DOHH2 (cell line): Measurements from ENCODE around the gene LIPC.

ENCODE experiments used
- H3F3A ChIP-seq: fragments of 200-600 bp; sonication (generic), shearing (Covaris generic); 2 replicates; pipeline ENCODE4 v1.6.0; 2016; ENCODE audit warnings: antibody characterized with exemption, mild to moderate bottlenecking; ENCODE audit not compliant: control insufficient read depth, insufficient read depth
- H3K27ac ChIP-seq: fragments of 200-600 bp; sonication (generic); 2 replicates; pipeline ENCODE4 v1.5.1; 2014; ENCODE audit warnings: low read depth, mild to moderate bottlenecking, low read length, moderate library complexity
- H3K27me3 ChIP-seq: fragments of 200-600 bp; sonication (generic); 2 replicates; pipeline ENCODE4 v1.6.1; 2014; ENCODE audit warnings: mild to moderate bottlenecking, low read length, mixed read lengths; ENCODE audit not compliant: control insufficient read depth
- H3K36me3 ChIP-seq: fragments of 200-600 bp; sonication (generic); 2 replicates; pipeline ENCODE4 v1.6.1; 2014; ENCODE audit warnings: mild to moderate bottlenecking, low read length, moderate library complexity, mixed read lengths; ENCODE audit not compliant: control insufficient read depth
- H3K4me1 ChIP-seq: fragments of 200-600 bp; sonication (generic); 2 replicates; pipeline ENCODE4 v1.6.1; 2014; ENCODE audit warnings: mild to moderate bottlenecking, low read length, mixed read lengths; ENCODE audit not compliant: control insufficient read depth
- H3K4me2 ChIP-seq: fragments of 200-600 bp; sonication (generic); 2 replicates; pipeline ENCODE4 v1.6.0; 2014; ENCODE audit warnings: mild to moderate bottlenecking, low read length, moderate library complexity
- H3K4me3 ChIP-seq: fragments of 200-600 bp; sonication (generic); 2 replicates; pipeline ENCODE4 v1.5.1; 2014; ENCODE audit warnings: mild to moderate bottlenecking, low read length, mixed read lengths
- H3K79me2 ChIP-seq: fragments of 200-600 bp; sonication (generic); 2 replicates; pipeline ENCODE4 v1.6.1; 2014; ENCODE audit warnings: mild to moderate bottlenecking, low read length, mixed read lengths; ENCODE audit not compliant: control insufficient read depth
- H3K9me2 ChIP-seq: fragments of 200-600 bp; sonication (generic); replicated peaks from 2 replicates; pipeline ENCODE4 v1.6.1; 2014; ENCODE audit warnings: mild to moderate bottlenecking, low read length, mixed read lengths; ENCODE audit not compliant: control insufficient read depth
- H3K9me3 ChIP-seq: fragments of 200-600 bp; sonication (generic); 2 replicates; pipeline ENCODE4 v1.6.1; 2014; ENCODE audit warnings: antibody characterized with exemption, low read length, mixed read lengths; ENCODE audit not compliant: control insufficient read depth, insufficient read depth
- H4K20me1 ChIP-seq: fragments of 200-600 bp; sonication (generic); 2 replicates; pipeline ENCODE4 v1.6.0; 2014; ENCODE audit warnings: low read depth, mild to moderate bottlenecking, antibody characterized with exemption, low read length, moderate library complexity; ENCODE audit not compliant: control insufficient read depth, insufficient read depth
- EZH2phosphoT487 ChIP-seq: fragments of 200-600 bp; sonication (generic); IDR thresholded peaks from 2 replicates; pipeline ENCODE4 v1.6.1; 2017; ENCODE audit warnings: borderline replicate concordance, mild to moderate bottlenecking, antibody characterized with exemption, low read length, moderate library complexity, mixed read lengths
- TF ChIP-seq, protein P1 (sequence below): fragments of 200-600 bp; sonication (generic); IDR thresholded peaks from one replicate; pipeline ENCODE4 v1.5.1; 2014; ENCODE audit warnings: antibody characterized with exemption, mild to moderate bottlenecking, low read depth, low read length; ENCODE audit not compliant: poor library complexity, severe bottlenecking

The LIPC gene

DNA sequence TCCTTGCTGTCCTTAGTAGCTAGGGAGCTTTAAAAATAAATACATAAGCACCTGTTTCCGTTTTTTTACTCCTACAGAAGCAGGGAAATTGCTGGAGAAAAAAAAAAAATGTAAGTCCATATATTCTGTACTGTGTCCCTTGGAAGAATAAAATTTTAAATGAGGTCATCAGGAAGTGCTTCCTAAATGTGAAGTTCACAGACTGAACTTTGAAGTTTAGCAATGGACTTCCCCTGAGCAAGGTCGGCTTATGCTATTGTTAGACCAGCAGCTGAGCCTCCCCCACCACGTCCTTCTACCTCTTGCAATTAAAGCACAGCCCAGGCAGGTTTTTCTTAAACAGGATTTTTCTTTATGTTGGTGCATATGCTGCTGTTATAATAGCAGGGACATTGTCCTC, 26.3 kb downstream of the LIPC start:
- H3K9me2 ChIP-seq: no peaks in the 10 kb centered on the region
- no peaks in the 10 kb centered on the region for H4K20me1 ChIP-seq
- H3K27me3 ChIP-seq: peaks cover 27% of the 10 kb centered on the region
- H3K36me3 ChIP-seq: no peaks in the 10 kb centered on the region
- no peaks in the 10 kb centered on the region for H3F3A ChIP-seq
- H3K4me1 ChIP-seq: no peaks in the 10 kb centered on the region
- no peak overlapping the region for H3K4me3 ChIP-seq
- no peak overlapping the region for H3K4me2 ChIP-seq
- TF ChIP-seq, protein P1, sequence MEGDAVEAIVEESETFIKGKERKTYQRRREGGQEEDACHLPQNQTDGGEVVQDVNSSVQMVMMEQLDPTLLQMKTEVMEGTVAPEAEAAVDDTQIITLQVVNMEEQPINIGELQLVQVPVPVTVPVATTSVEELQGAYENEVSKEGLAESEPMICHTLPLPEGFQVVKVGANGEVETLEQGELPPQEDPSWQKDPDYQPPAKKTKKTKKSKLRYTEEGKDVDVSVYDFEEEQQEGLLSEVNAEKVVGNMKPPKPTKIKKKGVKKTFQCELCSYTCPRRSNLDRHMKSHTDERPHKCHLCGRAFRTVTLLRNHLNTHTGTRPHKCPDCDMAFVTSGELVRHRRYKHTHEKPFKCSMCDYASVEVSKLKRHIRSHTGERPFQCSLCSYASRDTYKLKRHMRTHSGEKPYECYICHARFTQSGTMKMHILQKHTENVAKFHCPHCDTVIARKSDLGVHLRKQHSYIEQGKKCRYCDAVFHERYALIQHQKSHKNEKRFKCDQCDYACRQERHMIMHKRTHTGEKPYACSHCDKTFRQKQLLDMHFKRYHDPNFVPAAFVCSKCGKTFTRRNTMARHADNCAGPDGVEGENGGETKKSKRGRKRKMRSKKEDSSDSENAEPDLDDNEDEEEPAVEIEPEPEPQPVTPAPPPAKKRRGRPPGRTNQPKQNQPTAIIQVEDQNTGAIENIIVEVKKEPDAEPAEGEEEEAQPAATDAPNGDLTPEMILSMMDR: no peak
- TF ChIP-seq EZH2phosphoT487: no peak
- no peaks in the 10 kb centered on the region for H3K79me2 ChIP-seq
- no peak overlapping the region for H3K27ac ChIP-seq
- H3K9me3 ChIP-seq: no peaks in the 10 kb centered on the region

DNA sequence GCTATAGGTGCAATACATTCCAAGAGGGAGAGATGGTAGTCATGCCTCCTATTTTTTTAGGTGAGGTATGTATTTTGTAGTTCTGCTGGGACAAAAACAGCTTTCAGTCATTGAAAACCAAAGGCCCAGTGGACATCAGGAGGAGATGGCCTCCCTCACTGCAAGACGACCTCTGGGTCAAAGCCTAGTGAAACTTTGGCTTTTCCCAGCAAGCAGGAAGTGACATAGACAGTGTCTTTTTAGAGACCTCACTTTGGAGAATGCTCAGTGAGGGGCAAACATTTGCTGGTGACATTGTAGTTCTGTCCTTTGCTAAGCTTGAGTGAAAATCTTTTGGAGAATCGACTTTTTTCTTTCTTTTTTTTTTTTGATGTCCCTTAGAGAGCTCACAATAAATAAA, 27.3 kb downstream of the LIPC start:
- no peaks in the 10 kb centered on the region for H3K9me3 ChIP-seq
- no peak overlapping the region for H3K27ac ChIP-seq
- H3K9me2 ChIP-seq: no peaks in the 10 kb centered on the region
- no peak overlapping the region for H3K4me2 ChIP-seq
- H3K36me3 ChIP-seq: no peaks in the 10 kb centered on the region
- no peaks in the 10 kb centered on the region for H3K4me1 ChIP-seq
- no peak overlapping the region for H3K4me3 ChIP-seq
- peaks cover 28% of the 10 kb centered on the region for H3K27me3 ChIP-seq
- TF ChIP-seq, protein P1: no peak
- no peak for TF ChIP-seq EZH2phosphoT487
- no peaks in the 10 kb centered on the region for H3K79me2 ChIP-seq
- no peaks in the 10 kb centered on the region for H4K20me1 ChIP-seq
- H3F3A ChIP-seq: no peaks in the 10 kb centered on the region

DNA sequence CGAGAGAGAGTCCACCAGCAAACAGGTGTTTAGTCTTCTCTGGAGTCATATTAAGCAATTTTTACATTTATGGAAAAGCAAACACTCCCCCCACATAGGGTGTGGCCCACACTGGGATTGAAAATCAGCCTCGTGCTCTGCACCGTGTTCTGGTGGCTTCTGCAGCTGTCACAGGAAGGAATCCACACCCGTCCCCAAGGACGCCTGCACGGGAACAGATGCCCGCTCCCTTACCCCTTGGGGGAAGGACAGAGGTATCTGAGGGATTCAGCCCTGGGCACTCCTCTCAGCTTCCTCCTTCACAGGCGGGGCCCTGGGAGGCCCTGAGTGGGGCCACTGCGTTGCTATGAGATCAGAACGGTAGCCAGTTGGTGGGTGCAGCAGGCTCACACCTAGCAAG, 27.8 kb downstream of the LIPC start:
- no peaks in the 10 kb centered on the region for H3K79me2 ChIP-seq
- no peak overlapping the region for H3K4me3 ChIP-seq
- TF ChIP-seq, protein P1: no peak
- TF ChIP-seq EZH2phosphoT487: no peak
- no peaks in the 10 kb centered on the region for H3F3A ChIP-seq
- H3K27ac ChIP-seq: no peak overlapping the region
- H3K4me2 ChIP-seq: no peak overlapping the region
- no peaks in the 10 kb centered on the region for H3K36me3 ChIP-seq
- H3K9me3 ChIP-seq: no peaks in the 10 kb centered on the region
- H3K4me1 ChIP-seq: no peaks in the 10 kb centered on the region
- H4K20me1 ChIP-seq: no peaks in the 10 kb centered on the region
- peaks cover 33% of the 10 kb centered on the region for H3K27me3 ChIP-seq
- H3K9me2 ChIP-seq: no peaks in the 10 kb centered on the region
